A549 (cell line): Measurements from ENCODE around the gene SMIM17. TPM values are rescaled to one million over a fixed set of nuclear protein-coding genes. Genes with fewer than 3 reads are reported as not detected.

Experiments used
- ATAC-seq, 2 experiments: fragments of 200-7000 bp in 1 of 2; fragments of >200 bp in 1 of 2; cut with Nextera tagmentation in 1 of 2; cut with Tn5 transposase in 1 of 2; 3 replicates each; pipeline versions ENCODE4 v1.8.0 to v1.9.1; 2018 to 2020; ENCODE audit warnings: mild to moderate bottlenecking in 1 of 2, moderate library complexity in 1 of 2
- CTCF ChIA-PET: fragments of 300-600 bp; sonication (Branson Sonifier 250); formaldehyde crosslinking; extraction: SDS; loops from one replicate; lab custom pipeline; 2021; ENCODE audit warnings: antibody characterized with exemption, inconsistent platforms; lab: Yijun Ruan, JAX
- POLR2A ChIA-PET: fragments of 350-600 bp; formaldehyde crosslinking; extraction: SDS; loops from one replicate; lab custom pipeline; 2021; ENCODE audit warnings: antibody characterized with exemption, inconsistent platforms; lab: Yijun Ruan, JAX
- DNase-seq, 2 experiments: peaks; one replicate each; pipeline versions ENCODE4 v3.0.0 to v3.0.0-alpha.2; 2011 to 2016; ENCODE audit warnings: low read depth in 1 of 2, low spot score in 1 of 2
- FAIRE-seq: peaks from 2 replicates; lab custom pipeline; 2011; peaks lifted over from hg19 to GRCh38; lab: Jason Lieb, UNC
- H3K27ac ChIP-seq, 2 experiments: fragments of >200 bp; sonication (Bioruptor Twin); formaldehyde crosslinking; 3 replicates each; pipeline ENCODE4 v1.5.1; 2016 to 2017
- H3K4me1 ChIP-seq: fragments of >200 bp; sonication (Bioruptor Twin); formaldehyde crosslinking; 3 replicates; pipeline ENCODE4 v1.6.1; 2016
- H3K4me2 ChIP-seq: fragments of >200 bp; sonication (Bioruptor Twin); formaldehyde crosslinking; 3 replicates; pipeline ENCODE4 v1.6.1; 2016
- H3K4me3 ChIP-seq: fragments of >200 bp; sonication (Bioruptor Twin); formaldehyde crosslinking; 3 replicates; pipeline ENCODE4 v1.5.1; 2016
- H3K9me3 ChIP-seq: fragments of >200 bp; sonication (Bioruptor Twin); formaldehyde crosslinking; 3 replicates; pipeline ENCODE4 v1.6.1; 2016
- BHLHE40 ChIP-seq: IDR thresholded peaks from 2 replicates; pipeline ENCODE4 v1.6.1; 2012; ENCODE audit warnings: low read depth, low read length, inconsistent platforms
- CBX2 ChIP-seq: fragments of 200-600 bp; sonication (generic); IDR thresholded peaks from 2 replicates; pipeline ENCODE4 v1.6.1; 2016; ENCODE audit warnings: low read depth, mild to moderate bottlenecking, borderline replicate concordance
- CEBPB ChIP-seq, 2 experiments: fragments of >200 bp in 1 of 2; sonication (Bioruptor Twin) in 1 of 2; formaldehyde crosslinking in 1 of 2; IDR thresholded peaks; 2 replicates each; pipeline ENCODE4 v1.6.1; 2012 to 2016
- CHD2 ChIP-seq: fragments of 150-350 bp; IDR thresholded peaks from 2 replicates; pipeline ENCODE4 v1.6.1; 2014; ENCODE audit warnings: low read length; ENCODE audit not compliant: partially characterized antibody
- CHD4 ChIP-seq: fragments of 200-600 bp; sonication (generic); IDR thresholded peaks from 2 replicates; pipeline ENCODE4 v1.6.1; 2016; ENCODE audit warnings: antibody characterized with exemption, mild to moderate bottlenecking, borderline replicate concordance
- EHF ChIP-seq: fragments of 250-450 bp; sonication (Bioruptor Pico); IDR thresholded peaks from 2 replicates; pipeline ENCODE4 v1.5.0; 2020; ENCODE audit warnings: mild to moderate bottlenecking
- EP300 ChIP-seq, 2 experiments: fragments of >200 bp; sonication (Bioruptor Twin); formaldehyde crosslinking; IDR thresholded peaks; 2 replicates in 1 of 2; 3 replicates in 1 of 2; pipeline ENCODE4 v1.6.1; 2016 to 2017
- FOXS1 ChIP-seq: fragments of 250-450 bp; sonication (Bioruptor Pico); IDR thresholded peaks from 2 replicates; pipeline ENCODE4 v1.5.0; 2020; ENCODE audit warnings: mild to moderate bottlenecking, moderate library complexity
- GATA3 ChIP-seq: IDR thresholded peaks from 2 replicates; pipeline ENCODE4 v1.6.1; 2012; ENCODE audit warnings: borderline replicate concordance
- HDAC2 ChIP-seq: fragments of 200-600 bp; sonication (generic); IDR thresholded peaks from 2 replicates; pipeline ENCODE4 v1.6.1; 2016
- HEYL ChIP-seq: fragments of 250-450 bp; sonication (Bioruptor Pico); IDR thresholded peaks from 2 replicates; pipeline ENCODE4 v1.8.0; 2021; ENCODE audit warnings: mild to moderate bottlenecking, moderate library complexity
- HOXA7 ChIP-seq: fragments of 250-450 bp; sonication (Bioruptor Pico); IDR thresholded peaks from 2 replicates; pipeline ENCODE4 v1.5.0; 2020; ENCODE audit warnings: mild to moderate bottlenecking, moderate library complexity
- JUNB ChIP-seq: fragments of >200 bp; sonication (Bioruptor Twin); formaldehyde crosslinking; IDR thresholded peaks from 2 replicates; pipeline ENCODE4 v1.6.1; 2016
- KDM1A ChIP-seq: fragments of 200-600 bp; sonication (generic); IDR thresholded peaks from 2 replicates; pipeline ENCODE4 v1.6.1; 2016; ENCODE audit warnings: low read depth, mild to moderate bottlenecking
- KDM5A ChIP-seq: fragments of 200-600 bp; sonication (generic); IDR thresholded peaks from 2 replicates; pipeline ENCODE4 v1.6.1; 2016; ENCODE audit warnings: antibody characterized with exemption, mild to moderate bottlenecking
- MAFK ChIP-seq: fragments of 450-650 bp; IDR thresholded peaks from 2 replicates; pipeline ENCODE4 v1.6.1; 2014; ENCODE audit not compliant: partially characterized antibody
- MAZ ChIP-seq: fragments of 150-350 bp; IDR thresholded peaks from 2 replicates; pipeline ENCODE4 v1.6.1; 2014; ENCODE audit warnings: antibody characterized with exemption, low read depth, low read length, borderline replicate concordance
- MYC ChIP-seq: IDR thresholded peaks from 2 replicates; pipeline ENCODE4 v1.6.1; 2012; ENCODE audit warnings: mild to moderate bottlenecking, inconsistent platforms, low read length, improper control_type of control experiment, borderline replicate concordance
- NFE2L2 ChIP-seq: fragments of 150-350 bp; conservative IDR thresholded peaks from 2 replicates; pipeline ENCODE4 v1.6.1; 2014; ENCODE audit warnings: low read length
- NPAS2 ChIP-seq: fragments of 250-450 bp; sonication (Bioruptor Pico); IDR thresholded peaks from 2 replicates; pipeline ENCODE4 v1.8.0; 2022; ENCODE audit warnings: mild to moderate bottlenecking, moderate library complexity, borderline replicate concordance
- PBX3 ChIP-seq: IDR thresholded peaks from 2 replicates; pipeline ENCODE4 v1.6.1; 2012
- PHF8 ChIP-seq: fragments of 200-600 bp; sonication (generic); IDR thresholded peaks from 2 replicates; pipeline ENCODE4 v1.6.1; 2016; ENCODE audit warnings: low read depth, mild to moderate bottlenecking, antibody characterized with exemption, moderate library complexity, borderline replicate concordance
- POLR2AphosphoS2 ChIP-seq: conservative IDR thresholded peaks from 2 replicates; pipeline ENCODE4 v1.6.1; 2012; ENCODE audit warnings: low read length, improper control_type of control experiment, inconsistent platforms
- RCOR1 ChIP-seq: fragments of 150-350 bp; IDR thresholded peaks from 2 replicates; pipeline ENCODE4 v1.6.1; 2014; ENCODE audit warnings: antibody characterized with exemption, low read length, low read depth
- SMC3 ChIP-seq: fragments of >200 bp; sonication (Bioruptor Twin); formaldehyde crosslinking; IDR thresholded peaks from 3 replicates; pipeline ENCODE4 v1.6.1; 2018; ENCODE audit warnings: inconsistent platforms
- TP53 ChIP-seq: fragments of 250-450 bp; sonication (Bioruptor Pico); IDR thresholded peaks from 2 replicates; pipeline ENCODE4 v1.5.0; 2021; ENCODE audit warnings: mild to moderate bottlenecking, moderate library complexity
- ZC3H11A ChIP-seq: fragments of 450-650 bp; IDR thresholded peaks from 2 replicates; pipeline ENCODE4 v1.6.1; 2014; ENCODE audit warnings: antibody characterized with exemption, mild to moderate bottlenecking
- ZNF302 ChIP-seq: fragments of 250-450 bp; sonication (Bioruptor Pico); IDR thresholded peaks from 2 replicates; pipeline ENCODE4 v1.9.0; 2021; ENCODE audit warnings: inconsistent platforms, mild to moderate bottlenecking, moderate library complexity
- WGBS: methylation state at CpG from one replicate; pipeline ENCODE4 v1.1.6; 2017; ENCODE audit errors: missing lambda C conversion rate; 5-methylcytosine and 5-hydroxymethylcytosine counted together
- polyA plus RNA-seq, 4 experiments: library from polyadenylated mRNA; depleted of rRNA in 3 of 4; stranded (reverse); fragments of >200 nt; fragmentation: RNase III in 1 of 4; extraction: RNeasy Plus Mini Kit Qiagen cat#74134 plus additional on column Dnase treatment in 1 of 4; gene quantifications; 2 replicates in 3 of 4; 3 replicates in 1 of 4; pipeline ENCODE4 v1.2.3, GENCODE V29; 2011 to 2017
- TF ChIP-seq, protein P1 (sequence below): fragments of 250-450 bp; sonication (Bioruptor Pico); IDR thresholded peaks from 2 replicates; pipeline ENCODE4 v1.5.0; 2021; ENCODE audit warnings: mild to moderate bottlenecking, moderate library complexity, borderline replicate concordance

The SMIM17 gene
- polyA plus RNA-seq, 2 of the 4 experiments (the other 2 are of a cell fraction): not detected

DNA sequence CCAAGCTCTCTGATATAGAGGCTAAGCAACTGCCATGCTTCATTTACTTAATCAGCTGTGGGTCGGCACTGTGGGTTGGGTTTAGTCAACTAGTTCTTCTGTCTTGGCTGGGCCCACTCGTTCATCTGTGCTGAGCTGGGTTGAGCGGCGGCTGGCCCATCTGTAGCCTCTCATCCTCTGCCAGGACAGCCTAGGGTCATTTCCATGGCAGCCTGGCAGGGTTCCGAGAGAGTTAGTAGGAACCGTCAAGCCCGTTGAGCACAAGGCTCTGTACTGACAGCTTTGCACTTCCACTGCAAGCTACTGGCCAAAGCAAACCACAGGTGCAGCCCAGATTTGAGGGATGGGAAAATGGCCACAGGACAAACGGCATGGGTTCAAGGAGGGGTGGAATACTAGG is 35.2 kb downstream of the SMIM17 start:
- Histone ChIP-seq H3K27ac (no peak overlapping the region), H3K4me3 (no peak overlapping the region), H3K4me2 (no peak overlapping the region), H3K4me1 (no peaks in the 10 kb centered on the region), H3K9me3 (peaks cover 40% of the 10 kb centered on the region)
- FAIRE-seq (no peak), DNase-seq (no peak), ATAC-seq (no peak)
- POLR2A ChIA-PET: no interaction called here
- CTCF ChIA-PET: no interaction called here
- 24% methylated on average over 8 of the region's 8 CpGs for WGBS
- no peak for TF ChIP-seq JUNB
- no peak for TF ChIP-seq HDAC2
- no peak for TF ChIP-seq FOXS1 (CRISPR knock-in tag)
- no peak for TF ChIP-seq HEYL
- TF ChIP-seq PHF8: no peak
- TF ChIP-seq ZNF302 (CRISPR knock-in tag): no peak
- TF ChIP-seq RCOR1: no peak
- TF ChIP-seq CEBPB (IDR thresholded peaks at IDR 0.05): no peak
- no peak for TF ChIP-seq EP300 (IDR thresholded peaks at IDR 0.05)
- no peak for TF ChIP-seq EHF (CRISPR knock-in tag)
- no peak for TF ChIP-seq CBX2

- Histone ChIP-seq H3K4me3 (no peak overlapping the region), H3K9me3 (peaks cover 39% of the 10 kb centered on the region), H3K27ac (no peak overlapping the region), H3K4me1 (no peaks in the 10 kb centered on the region), H3K4me2 (no peak overlapping the region)
- DNase-seq (no peak), ATAC-seq (no peak), FAIRE-seq (no peak)
- ChIA-PET POLR2A (no interaction called here), CTCF (no interaction called here)
- TF ChIP-seq TP53 (CRISPR knock-in tag) (no peak), SMC3 (no peak)
- WGBS: 34% methylated on average over 8 of the region's 8 CpGs
Observed at GRCh38 chr19:56681702-56682101, 38.7 kb downstream of the SMIM17 start.

DNA sequence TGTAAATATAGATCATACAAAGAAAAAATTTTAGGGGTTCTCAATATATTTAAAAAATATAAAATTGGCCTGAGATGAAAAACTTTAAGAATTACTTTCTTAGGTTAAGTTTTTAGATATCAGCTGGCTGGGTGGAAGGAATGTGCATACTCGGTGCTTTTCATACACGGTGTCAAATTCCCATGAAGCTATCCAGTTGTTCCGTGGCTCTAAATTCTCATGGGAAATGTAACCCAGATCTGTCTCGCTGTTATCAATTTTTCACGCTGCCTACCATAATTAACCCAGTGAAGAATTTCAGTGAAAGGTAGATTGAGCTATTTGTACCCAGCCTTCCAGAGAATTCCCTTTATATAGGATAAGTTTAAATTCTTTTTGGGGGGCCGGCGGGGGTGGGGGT is 40.2 kb downstream of the SMIM17 start:
- POLR2A ChIA-PET: no interaction called here
- 7% methylated on average over 7 of the region's 7 CpGs for WGBS

More for the DNA sequence above, 40.2 kb downstream of the SMIM17 start:
- no peak for FAIRE-seq
- H3K4me2 ChIP-seq: no peak overlapping the region
- peaks cover 37% of the 10 kb centered on the region for H3K9me3 ChIP-seq
- CTCF ChIA-PET: interaction anchor here (0.6 kb wide), 1 partner anchor 203 kb away, joined by 4 read pairs; no protein-coding TSS in a partner anchor
- TF ChIP-seq ZC3H11A (no peak), NFE2L2 (no peak), PBX3 (no peak), HOXA7 (CRISPR knock-in tag) (no peak), SMC3 (no peak), POLR2AphosphoS2 (no peak), MAFK (no peak), CBX2 (no peak), KDM5A (no peak), MYC (no peak), MAZ (no peak), CHD2 (no peak), HDAC2 (no peak), GATA3 (no peak), CHD4 (no peak), NPAS2 (CRISPR knock-in tag) (no peak), KDM1A (no peak), BHLHE40 (no peak)
- TF ChIP-seq, protein P1, sequence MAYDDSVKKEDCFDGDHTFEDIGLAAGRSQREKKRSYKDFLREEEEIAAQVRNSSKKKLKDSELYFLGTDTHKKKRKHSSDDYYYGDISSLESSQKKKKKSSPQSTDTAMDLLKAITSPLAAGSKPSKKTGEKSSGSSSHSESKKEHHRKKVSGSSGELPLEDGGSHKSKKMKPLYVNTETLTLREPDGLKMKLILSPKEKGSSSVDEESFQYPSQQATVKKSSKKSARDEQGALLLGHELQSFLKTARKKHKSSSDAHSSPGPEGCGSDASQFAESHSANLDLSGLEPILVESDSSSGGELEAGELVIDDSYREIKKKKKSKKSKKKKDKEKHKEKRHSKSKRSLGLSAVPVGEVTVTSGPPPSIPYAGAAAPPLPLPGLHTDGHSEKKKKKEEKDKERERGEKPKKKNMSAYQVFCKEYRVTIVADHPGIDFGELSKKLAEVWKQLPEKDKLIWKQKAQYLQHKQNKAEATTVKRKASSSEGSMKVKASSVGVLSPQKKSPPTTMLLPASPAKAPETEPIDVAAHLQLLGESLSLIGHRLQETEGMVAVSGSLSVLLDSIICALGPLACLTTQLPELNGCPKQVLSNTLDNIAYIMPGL (CRISPR knock-in tag): no peak
- TF ChIP-seq, all 56 proteins: peak for 0
- H3K4me1 ChIP-seq: no peaks in the 10 kb centered on the region
- DNase-seq (no peak), ATAC-seq (no peak)
- no peak overlapping the region for H3K4me3 ChIP-seq
- no peak overlapping the region for H3K27ac ChIP-seq
